CD14-positive monocyte (primary cell): ENCODE results near the gene SCN5A. TPM values are rescaled to one million over a fixed set of nuclear protein-coding genes. Genes with fewer than 3 reads are reported as not detected.

Source experiments
- DNase-seq, 3 donors: peaks; one replicate each; pipeline ENCODE4 v3.0.0-alpha.2; 2011 to 2022
- H2AFZ ChIP-seq: 2 replicates; pipeline ENCODE4 v1.6.0; 2012; ENCODE audit warnings: mild to moderate bottlenecking, low read depth, low read length, inconsistent platforms; ENCODE audit not compliant: insufficient read depth, poor library complexity, severe bottlenecking
- H3K27ac ChIP-seq, 2 donors: 1 replicate in 1 of 2; 2 replicates in 1 of 2; pipeline ENCODE4 v1.5.1; 2012 to 2013; ENCODE audit warnings: low read length in 2 of 2, control low read depth in 1 of 2, inconsistent platforms in 1 of 2, low read depth in 1 of 2, mild to moderate bottlenecking in 1 of 2
- H3K27me3 ChIP-seq, 2 donors: one replicate each; pipeline versions ENCODE4 v1.6.0 to v1.6.1; 2011 to 2013; ENCODE audit warnings: low read length in 2 of 2; ENCODE audit not compliant: control insufficient read depth in 2 of 2, insufficient read depth in 2 of 2
- H3K36me3 ChIP-seq, 2 donors: replicated peaks in 1 of 2; 1 replicate in 1 of 2; 2 replicates in 1 of 2; pipeline versions ENCODE4 v1.5.1 to v1.6.1; 2012 to 2013; ENCODE audit warnings: low read length in 2 of 2, control low read depth in 1 of 2, inconsistent platforms in 1 of 2, mild to moderate bottlenecking in 1 of 2; ENCODE audit not compliant: insufficient read depth in 2 of 2, control insufficient read depth in 1 of 2
- H3K4me1 ChIP-seq, 2 donors: 1 replicate in 1 of 2; 2 replicates in 1 of 2; pipeline versions ENCODE4 v1.5.1 to v1.6.1; 2012 to 2013; ENCODE audit warnings: low read length in 2 of 2, control low read depth in 1 of 2, inconsistent platforms in 1 of 2, mild to moderate bottlenecking in 1 of 2, moderate library complexity in 1 of 2; ENCODE audit not compliant: insufficient read depth in 2 of 2, control insufficient read depth in 1 of 2
- H3K4me2 ChIP-seq: replicated peaks from 2 replicates; pipeline ENCODE3; 2012; ENCODE audit warnings: low read length, moderate library complexity, mild to moderate bottlenecking; ENCODE audit not compliant: poor library complexity, severe bottlenecking; ENCODE audit errors: extremely low read depth
- H3K4me3 ChIP-seq, 3 experiments: fragments of 200-600 bp in 1 of 3; sonication (generic) in 1 of 3; replicated peaks in 1 of 3; 1 replicate in 2 of 3; 2 replicates in 1 of 3; pipeline ENCODE4 v1.5.1; 2011 to 2013; ENCODE audit warnings: low read length in 3 of 3, mild to moderate bottlenecking in 3 of 3, control low read depth in 2 of 3, low read depth in 2 of 3, inconsistent platforms in 1 of 3, moderate library complexity in 1 of 3
- H3K79me2 ChIP-seq: 2 replicates; pipeline ENCODE4 v1.6.0; 2012; ENCODE audit warnings: mild to moderate bottlenecking, control low read depth, inconsistent platforms, low read length, moderate library complexity; ENCODE audit not compliant: insufficient read depth
- H3K9ac ChIP-seq: 2 replicates; pipeline ENCODE4 v1.6.0; 2017; ENCODE audit warnings: low read length, mild to moderate bottlenecking; ENCODE audit not compliant: insufficient read depth, poor library complexity, severe bottlenecking
- H3K9me3 ChIP-seq, 2 donors: replicated peaks in 1 of 2; 1 replicate in 1 of 2; 2 replicates in 1 of 2; pipeline versions ENCODE4 v1.5.1 to v1.6.1; 2012 to 2013; ENCODE audit warnings: low read length in 2 of 2, control low read depth in 1 of 2; ENCODE audit not compliant: control insufficient read depth in 1 of 2, insufficient read depth in 1 of 2
- H4K20me1 ChIP-seq: 2 replicates; pipeline ENCODE4 v1.6.0; 2012; ENCODE audit warnings: mild to moderate bottlenecking, low read length, control low read depth, moderate library complexity; ENCODE audit not compliant: insufficient read depth
- H3K27ac Mint-ChIP-seq, 7 donors: one replicate each; pipeline ENCODE4 v1.8.0; 2020; ENCODE audit warnings: mild to moderate bottlenecking in 7 of 7, mixed read lengths in 7 of 7, moderate library complexity in 6 of 7, inconsistent platforms in 2 of 7
- H3K27me3 Mint-ChIP-seq, 3 donors: one replicate each; pipeline ENCODE4 v1.8.0; 2021 to 2022; ENCODE audit warnings: low read depth in 3 of 3, mild to moderate bottlenecking in 3 of 3, mixed read lengths in 3 of 3, moderate library complexity in 3 of 3, inconsistent platforms in 1 of 3
- H3K36me3 Mint-ChIP-seq, 2 donors: one replicate each; pipeline ENCODE4 v1.8.0; 2020; ENCODE audit warnings: mixed read lengths in 2 of 2, inconsistent platforms in 1 of 2, mild to moderate bottlenecking in 1 of 2
- H3K4me1 Mint-ChIP-seq: one replicate; pipeline ENCODE4 v1.8.0; 2020; ENCODE audit warnings: mild to moderate bottlenecking, mixed read lengths
- H3K4me3 Mint-ChIP-seq, 2 donors: one replicate each; pipeline ENCODE4 v1.8.0; 2020; ENCODE audit warnings: mild to moderate bottlenecking in 2 of 2, mixed read lengths in 2 of 2, moderate library complexity in 1 of 2
- H3K9me3 Mint-ChIP-seq, 7 donors: one replicate each; pipeline ENCODE4 v1.8.0; 2020 to 2022; ENCODE audit warnings: mixed read lengths in 7 of 7, mild to moderate bottlenecking in 6 of 7, moderate library complexity in 6 of 7, inconsistent platforms in 2 of 7
- CTCF ChIP-seq: fragments of 200-600 bp; IDR thresholded peaks from one replicate; pipeline ENCODE4 v1.8.0; 2022; ENCODE audit warnings: antibody characterized with exemption, mild to moderate bottlenecking
- WGBS: methylation state at CpG from one replicate; pipeline ENCODE4 v1.1.5; 2013; ENCODE audit warnings: missing lambda C conversion rate; ENCODE audit not compliant: insufficient coverage; 5-methylcytosine and 5-hydroxymethylcytosine counted together
- intact Hi-C, 2 donors: fragments of 100-400 bp; cut with micrococcal nuclease; formaldehyde crosslinking; loops; one replicate each; pipeline versions ENCODE4 v1.15.0 to v1.15.1; 2023
- polyA plus RNA-seq, 3 donors: library from polyadenylated mRNA; depleted of rRNA in 1 of 3; unstranded in 2 of 3; stranded (reverse) in 1 of 3; fragments of 300-500 nt in 2 of 3; fragments of >200 nt in 1 of 3; fragmentation: Illumina TruSeq in 2 of 3; gene quantifications; 1 replicate in 2 of 3; 2 replicates in 1 of 3; pipeline ENCODE4 v1.2.3, GENCODE V29; 2012 to 2021

SCN5A gene
- polyA plus RNA-seq, 3 donors = not detected

GRCh38 chr3:38636881-38637280 is 12.6 kb downstream of the SCN5A start:
- no peak for TF ChIP-seq CTCF
- DNase-seq = no peak

DNA sequence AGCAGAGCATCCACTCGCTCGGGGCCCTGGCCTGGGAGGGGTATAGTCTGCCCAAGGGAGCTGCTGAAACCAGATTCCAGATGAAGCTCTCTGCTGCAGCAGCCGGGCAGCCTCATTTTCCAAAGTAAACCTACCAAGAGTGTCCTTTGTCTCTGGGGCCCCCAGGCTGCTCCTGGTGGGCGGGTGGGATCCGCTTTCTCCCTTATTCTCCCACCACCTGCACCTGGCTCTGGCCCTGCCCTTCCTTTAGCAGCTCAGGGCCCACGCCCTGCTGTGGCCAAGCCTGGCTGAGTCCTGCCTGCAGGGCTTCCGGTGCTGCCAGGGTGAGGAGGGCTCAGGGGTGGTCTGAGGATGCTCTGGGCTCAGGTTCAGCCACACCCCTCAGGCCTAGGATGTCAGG is 13.0 kb downstream of the SCN5A start:
- no peak overlapping the region for H3K27ac Mint-ChIP-seq
- Histone ChIP-seq H3K36me3 (no peaks in the 10 kb centered on the region), H4K20me1 (no peaks in the 10 kb centered on the region), H3K27ac (no peak overlapping the region), H3K9me3 (no peaks in the 10 kb centered on the region), H3K4me2 (no peak overlapping the region), H3K4me1 (no peaks in the 10 kb centered on the region), H3K9ac (no peak overlapping the region), H2AFZ (no peak overlapping the region), H3K79me2 (no peaks in the 10 kb centered on the region), H3K27me3 (no peaks in the 10 kb centered on the region), H3K4me3 (no peak overlapping the region)
- no peak for DNase-seq
- intact Hi-C loops = no loop called here
- TF ChIP-seq CTCF = no peak
- peaks cover 4 to 14% (median 13%) of the 10 kb centered on the region in 3 donors for H3K27me3 Mint-ChIP-seq
- H3K9me3 Mint-ChIP-seq = peaks cover 0 to 7% (median 2%) of the 10 kb centered on the region in 7 donors
- 74% methylated on average over 3 of the region's 7 CpGs for WGBS
- no peaks in the 10 kb centered on the region for H3K36me3 Mint-ChIP-seq
- H3K4me3 Mint-ChIP-seq = no peak overlapping the region
- no peaks in the 10 kb centered on the region for H3K4me1 Mint-ChIP-seq

More at GRCh38 chr3:38636881-38637280, 12.6 kb downstream of the SCN5A start:
- Histone ChIP-seq H3K36me3 (no peaks in the 10 kb centered on the region), H4K20me1 (no peaks in the 10 kb centered on the region), H3K27ac (no peak overlapping the region), H3K27me3 (no peaks in the 10 kb centered on the region), H3K9me3 (no peaks in the 10 kb centered on the region), H3K4me2 (no peak overlapping the region), H3K9ac (no peak overlapping the region), H3K4me1 (no peaks in the 10 kb centered on the region), H2AFZ (no peak overlapping the region), H3K4me3 (no peak overlapping the region), H3K79me2 (no peaks in the 10 kb centered on the region)
- peaks cover 4 to 14% (median 13%) of the 10 kb centered on the region in 3 donors for H3K27me3 Mint-ChIP-seq
- H3K27ac Mint-ChIP-seq = no peak overlapping the region
- peaks cover 0 to 5% (median under 1%) of the 10 kb centered on the region in 7 donors for H3K9me3 Mint-ChIP-seq
- WGBS = 92% methylated on average over 4 of the region's 6 CpGs
- no peaks in the 10 kb centered on the region for H3K4me1 Mint-ChIP-seq
- H3K4me3 Mint-ChIP-seq = no peak overlapping the region
- H3K36me3 Mint-ChIP-seq = no peaks in the 10 kb centered on the region
- intact Hi-C loops = no loop called here
